ENCODE results near the gene ZXDC. TPM values are rescaled to one million over a fixed set of nuclear protein-coding genes. Genes with fewer than 3 reads are reported as not detected.

ZXDC gene
- total RNA-seq, 1 experiment from 2014 or later, result 28.3 TPM

GRCh38 chr3:126395846-126396513 is 79.7 kb downstream of the ZXDC start:
- no peak for DNase-seq
- Mint-ChIP-seq H3K27me3 (ENCODE audit: low read depth) (peaks cover 62% of the 10 kb centered on the region), H3K4me3 (no peak overlapping the region), H3K9me3 (no peaks in the 10 kb centered on the region; a peak in 1 of 5 replicates), H3K36me3 (ENCODE audit: insufficient read depth in 1 of 3, low read depth in 3 of 3) (no peaks in the 10 kb centered on the region; a peak in 1 of 7 replicates), H3K27ac (no peak overlapping the region), H3K4me1 (peaks cover 9 to 11% of the 10 kb centered on the region in 2 experiments)
- no peak overlapping the region for H3T11ph ChIP-seq (ENCODE audit: low read length)
- no peaks in the 10 kb centered on the region for H3K23me2 ChIP-seq (ENCODE audit: insufficient read length, low read depth, low read length, poor library complexity, severe bottlenecking)
- H3K4ac ChIP-seq (ENCODE audit: low read depth, low read length), result no peak overlapping the region
- H3K79me2 ChIP-seq (ENCODE audit: insufficient read depth, low read length), result no peaks in the 10 kb centered on the region
- no peaks in the 10 kb centered on the region for H4K20me1 ChIP-seq (ENCODE audit: control insufficient read depth, insufficient read depth, insufficient read length)
- H3K27ac ChIP-seq (ENCODE audit: insufficient read length, low read depth, low read length), result no peak overlapping the region
- H2BK12ac ChIP-seq (ENCODE audit: insufficient read length, low read depth, low read length), result no peak overlapping the region
- no peak overlapping the region for H3K18ac ChIP-seq (ENCODE audit: insufficient read length, low read depth, low read length)
- no peak for TF ChIP-seq CTCF (conservative IDR thresholded peaks at IDR 0.05)
- no peak overlapping the region for H3K4me2 ChIP-seq (ENCODE audit: insufficient read depth, insufficient read length, low read length)
- no peak overlapping the region for H3K9ac ChIP-seq (ENCODE audit: extremely low read depth, insufficient read length, low read length)
- no peak overlapping the region for H2AFZ ChIP-seq (ENCODE audit: low read length)
- no peak overlapping the region for H3K14ac ChIP-seq (ENCODE audit: insufficient read depth, low read length)
- H3K9me3 ChIP-seq (ENCODE audit: control insufficient read depth, low read depth, low read length), result no peaks in the 10 kb centered on the region
- H2AK5ac ChIP-seq (ENCODE audit: insufficient read length, low read length), result no peak overlapping the region
- no peak overlapping the region for H2BK15ac ChIP-seq (ENCODE audit: low read depth, low read length)
- no peak overlapping the region for H4K91ac ChIP-seq (ENCODE audit: insufficient read length, low read depth, low read length)
- H4K8ac ChIP-seq (replicated peaks; ENCODE audit: insufficient read length, low read depth, low read length), result no peak overlapping the region
- no peak overlapping the region for H4K5ac ChIP-seq (ENCODE audit: insufficient read length, low read depth, low read length)
- H2BK20ac ChIP-seq (ENCODE audit: low read depth, low read length, poor library complexity, severe bottlenecking), result no peak overlapping the region
- no peak overlapping the region for H2BK5ac ChIP-seq (ENCODE audit: insufficient read length, low read length)
- no peak overlapping the region for H3K56ac ChIP-seq (ENCODE audit: insufficient read length, low read depth, low read length)
- H2BK120ac ChIP-seq (ENCODE audit: low read depth, low read length, poor library complexity, severe bottlenecking), result no peak overlapping the region
- no peaks in the 10 kb centered on the region for H3K79me1 ChIP-seq (ENCODE audit: insufficient read depth, low read depth, low read length, poor library complexity, severe bottlenecking)
- H3K23ac ChIP-seq (ENCODE audit: insufficient read length, low read depth, low read length), result no peak overlapping the region
- peaks cover 16% of the 10 kb centered on the region; the same call in 1 of the 2 replicates for H3K27me3 ChIP-seq (ENCODE audit: insufficient read depth, low read length)
- no peaks in the 10 kb centered on the region for H3K4me1 ChIP-seq (ENCODE audit: insufficient read depth, low read length)
- no CpG with 5 or more reads among the region's 6 CpGs for WGBS (ENCODE audit: extremely low coverage, insufficient read length, low lambda C conversion rate)
